Mesothelial cell of epicardium (in vitro differentiated cells): ENCODE measurements around the gene ACADSB. TPM values are rescaled to one million over a fixed set of nuclear protein-coding genes. Genes with fewer than 3 reads are reported as not detected.

Experiments used
- DNase-seq, 2 experiments: peaks; one replicate each; pipeline ENCODE4 v3.0.0; 2021; ENCODE audit warnings: low spot score in 2 of 2; ENCODE audit not compliant: unreplicated experiment in 2 of 2
- H3K27ac Mint-ChIP-seq: 2 replicates; pipeline ENCODE4 v1.8.0; 2021; ENCODE audit warnings: mixed read lengths
- H3K27me3 Mint-ChIP-seq: 2 replicates; pipeline ENCODE4 v1.8.0; 2021; ENCODE audit warnings: low read depth, mixed read lengths
- H3K36me3 Mint-ChIP-seq: 2 replicates; pipeline ENCODE4 v1.8.0; 2021; ENCODE audit warnings: mixed read lengths
- H3K4me1 Mint-ChIP-seq: 2 replicates; pipeline ENCODE4 v1.8.0; 2021; ENCODE audit warnings: mixed read lengths
- H3K4me3 Mint-ChIP-seq: 2 replicates; pipeline ENCODE4 v1.8.0; 2021; ENCODE audit warnings: mild to moderate bottlenecking, moderate library complexity, mixed read lengths
- H3K9me3 Mint-ChIP-seq: 2 replicates; pipeline ENCODE4 v1.8.0; 2021; ENCODE audit warnings: mixed read lengths
- CTCF ChIP-seq: fragments of 200-600 bp; sonication (generic); IDR thresholded peaks from one replicate; pipeline ENCODE4 v1.5.0; 2021; ENCODE audit warnings: antibody characterized with exemption; ENCODE audit not compliant: unreplicated experiment
- total RNA-seq: library from RNA; stranded (reverse); gene quantifications from 3 replicates; pipeline ENCODE4 v1.2.1, GENCODE V29; 2021

ACADSB gene
- total RNA-seq, 1 donor from 2014 or later = 21.3 TPM

DNA sequence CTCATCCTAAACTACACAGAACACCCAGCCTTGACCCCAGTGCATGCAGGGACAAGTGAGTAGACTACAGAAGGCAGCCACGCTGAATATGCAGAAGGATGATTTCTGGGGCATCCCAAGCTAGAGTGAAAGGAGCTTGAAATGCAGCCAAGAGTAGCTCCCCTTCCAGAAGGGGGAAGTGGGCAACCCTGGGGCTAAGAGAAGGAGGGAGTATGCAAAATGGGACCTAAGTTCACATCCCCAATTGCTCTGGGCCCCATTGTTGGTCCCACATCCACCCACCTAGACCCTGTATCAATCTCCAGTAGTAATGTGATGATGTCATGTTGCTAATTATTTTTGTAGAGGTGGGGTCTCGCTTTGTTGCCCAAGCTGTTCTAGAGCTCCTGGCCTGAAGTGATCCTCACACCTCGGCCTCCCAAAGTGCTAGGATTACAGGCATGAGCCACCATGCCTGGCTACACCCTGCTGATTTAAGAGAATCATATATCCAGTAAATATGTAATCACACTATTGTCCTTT, 34.2 kb upstream of the ACADSB start:
- no peaks in the 10 kb centered on the region for H3K4me1 Mint-ChIP-seq
- no peaks in the 10 kb centered on the region for H3K36me3 Mint-ChIP-seq
- peaks cover 39% of the 10 kb centered on the region for H3K27me3 Mint-ChIP-seq
- H3K9me3 Mint-ChIP-seq = no peaks in the 10 kb centered on the region
- DNase-seq = no peak
- H3K4me3 Mint-ChIP-seq = no peak overlapping the region
- no peak for TF ChIP-seq CTCF
- no peak overlapping the region for H3K27ac Mint-ChIP-seq

- H3K9me3 Mint-ChIP-seq = no peaks in the 10 kb centered on the region
- H3K4me3 Mint-ChIP-seq = peak within 1 kb of the TSS; percentile 84
- peak; percentile 79 to 88 for DNase-seq
- peaks cover 9% of the 10 kb centered on the region for H3K4me1 Mint-ChIP-seq
- peak within 1 kb of the TSS; percentile 97 for H3K27ac Mint-ChIP-seq
- H3K27me3 Mint-ChIP-seq = peaks cover 14% of the 10 kb centered on the region
- H3K36me3 Mint-ChIP-seq = peaks cover 3% of the 10 kb centered on the region
- TF ChIP-seq CTCF = peak; percentile 94
Measured at GRCh38 chr10:122980209-122981065, 28.4 kb upstream of the ACADSB start, which contains the start of gene PSTK. PSTK (plus strand) TSS chr10:122980401; CDS start chr10:122980480, 79 bp downstream.

- peaks cover 10% of the 10 kb centered on the region for H3K27me3 Mint-ChIP-seq
- TF ChIP-seq CTCF = peak; percentile 35
- peak overlapping the region; percentile 86 for H3K27ac Mint-ChIP-seq
- peak overlapping the region; percentile 84 for H3K4me3 Mint-ChIP-seq
- DNase-seq = no peak
- H3K36me3 Mint-ChIP-seq = peaks cover 3% of the 10 kb centered on the region
- H3K4me1 Mint-ChIP-seq = peaks cover 9% of the 10 kb centered on the region
- H3K9me3 Mint-ChIP-seq = no peaks in the 10 kb centered on the region
Measured at GRCh38 chr10:122981066-122981464, 27.7 kb upstream of the ACADSB start.

- no peak overlapping the region for H3K4me3 Mint-ChIP-seq
- H3K4me1 Mint-ChIP-seq = peaks cover 9% of the 10 kb centered on the region
- peaks cover 10% of the 10 kb centered on the region for H3K36me3 Mint-ChIP-seq
- H3K27me3 Mint-ChIP-seq = no peaks in the 10 kb centered on the region
- H3K27ac Mint-ChIP-seq = no peak overlapping the region
- DNase-seq = no peak
- no peak for TF ChIP-seq CTCF
- H3K9me3 Mint-ChIP-seq = no peaks in the 10 kb centered on the region
Measured at GRCh38 chr10:122983898-122984297, 24.9 kb upstream of the ACADSB start.

- no peaks in the 10 kb centered on the region for H3K27me3 Mint-ChIP-seq
- H3K36me3 Mint-ChIP-seq = peaks cover 11% of the 10 kb centered on the region
- H3K4me3 Mint-ChIP-seq = no peak overlapping the region
- H3K9me3 Mint-ChIP-seq = no peaks in the 10 kb centered on the region
- DNase-seq = no peak
- H3K4me1 Mint-ChIP-seq = peaks cover 9% of the 10 kb centered on the region
- no peak for TF ChIP-seq CTCF
- no peak overlapping the region for H3K27ac Mint-ChIP-seq
Measured at GRCh38 chr10:122984708-122985107, 24.1 kb upstream of the ACADSB start.
